Esophagus squamous epithelium (tissue), 4 donors: Measurements from ENCODE around the gene TERT.

Experiments
- CTCF ChIP-seq, 6 experiments: fragments of 450-650 bp in 4 of 6; fragments of 200-600 bp in 2 of 6; sonication (generic) in 2 of 6; IDR thresholded peaks; one replicate each; pipeline ENCODE4 v1.5.1; 2016 to 2019; ENCODE audit warnings: antibody characterized with exemption in 6 of 6, mild to moderate bottlenecking in 4 of 6, moderate library complexity in 4 of 6
- POLR2A ChIP-seq, 4 donors: fragments of 450-650 bp; IDR thresholded peaks; one replicate each; pipeline ENCODE4 v1.6.1; 2017; ENCODE audit warnings: antibody characterized with exemption in 4 of 4, mild to moderate bottlenecking in 4 of 4, moderate library complexity in 3 of 4

GRCh38 chr5:1333986-1334385 is 39.1 kb upstream of the TERT start:
- TF ChIP-seq CTCF (IDR thresholded peaks at IDR 0.05) (no peak), POLR2A (IDR thresholded peaks at IDR 0.05) (no peak)
